H1 (cell line): ENCODE results near the gene POLRMT.

Experiments used
- GTF2F1 ChIP-seq: IDR thresholded peaks from 2 replicates; pipeline ENCODE4 v1.6.1; 2012; ENCODE audit warnings: low read depth, low read length, improper control_type of control experiment, borderline replicate concordance
- RFX5 ChIP-seq: IDR thresholded peaks from 2 replicates; pipeline ENCODE4 v1.6.1; 2011; ENCODE audit warnings: low read depth, low read length, improper control_type of control experiment, borderline replicate concordance
- SIN3A ChIP-seq, 2 experiments: IDR thresholded peaks in 1 of 2; conservative IDR thresholded peaks in 1 of 2; 2 replicates each; pipeline ENCODE4 v1.6.1; 2011 to 2012; ENCODE audit warnings: low read length in 2 of 2, improper control_type of control experiment in 1 of 2, low read depth in 1 of 2, mild to moderate bottlenecking in 1 of 2
- SIRT6 ChIP-seq: IDR thresholded peaks from one replicate; pipeline ENCODE4 v1.7.1; 2012; ENCODE audit warnings: low read length, inconsistent platforms
- TEAD4 ChIP-seq: IDR thresholded peaks from 2 replicates; pipeline ENCODE4 v1.6.1; 2012; ENCODE audit warnings: low read depth, low read length, inconsistent platforms, mixed read lengths
- ZNF274 ChIP-seq: IDR thresholded peaks from 2 replicates; pipeline ENCODE4 v1.7.0; 2012; ENCODE audit warnings: low read length, borderline replicate concordance; ENCODE audit errors: extremely low read depth
- TF ChIP-seq, protein P1 (sequence below), 3 experiments: IDR thresholded peaks; 1 replicate in 2 of 3; 2 replicates in 1 of 3; pipeline versions ENCODE4 v1.5.1 to v1.6.1; 2011; ENCODE audit warnings: low read length in 3 of 3, mild to moderate bottlenecking in 3 of 3, inconsistent platforms in 2 of 3, low read depth in 1 of 3, moderate library complexity in 1 of 3; ENCODE audit not compliant: insufficient read depth in 1 of 3; ENCODE audit errors: control extremely low read depth in 1 of 3
- TF ChIP-seq, protein P2 (sequence below): IDR thresholded peaks from 2 replicates; pipeline ENCODE4 v1.6.1; 2011; ENCODE audit warnings: low read depth, mild to moderate bottlenecking, low read length; ENCODE audit not compliant: insufficient read depth
- TF ChIP-seq, protein P3 (sequence below): IDR thresholded peaks from 2 replicates; pipeline ENCODE4 v1.6.1; 2012; ENCODE audit warnings: low read length, inconsistent platforms

DNA sequence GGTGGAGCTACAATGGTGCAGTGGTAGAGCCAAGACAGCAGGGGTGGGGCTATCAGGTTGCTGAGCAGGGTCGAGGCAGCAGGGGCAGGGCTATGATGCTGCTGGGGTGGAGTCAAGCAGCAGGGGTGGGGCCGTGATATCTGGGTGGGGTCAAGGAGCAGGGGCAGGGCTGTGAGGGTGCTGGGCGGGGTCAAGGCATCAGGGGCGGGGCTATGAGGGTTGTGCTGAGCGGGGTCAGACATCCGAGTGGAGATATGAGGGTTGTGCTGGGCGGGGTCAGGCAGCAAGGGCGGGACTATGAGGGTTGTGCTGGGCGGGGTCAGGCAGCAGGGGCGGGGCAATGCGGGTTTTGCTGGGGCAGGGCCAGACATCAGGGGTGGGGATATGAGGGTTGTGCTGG is 29.0 kb downstream of the POLRMT start:
- TF ChIP-seq, protein P1, sequence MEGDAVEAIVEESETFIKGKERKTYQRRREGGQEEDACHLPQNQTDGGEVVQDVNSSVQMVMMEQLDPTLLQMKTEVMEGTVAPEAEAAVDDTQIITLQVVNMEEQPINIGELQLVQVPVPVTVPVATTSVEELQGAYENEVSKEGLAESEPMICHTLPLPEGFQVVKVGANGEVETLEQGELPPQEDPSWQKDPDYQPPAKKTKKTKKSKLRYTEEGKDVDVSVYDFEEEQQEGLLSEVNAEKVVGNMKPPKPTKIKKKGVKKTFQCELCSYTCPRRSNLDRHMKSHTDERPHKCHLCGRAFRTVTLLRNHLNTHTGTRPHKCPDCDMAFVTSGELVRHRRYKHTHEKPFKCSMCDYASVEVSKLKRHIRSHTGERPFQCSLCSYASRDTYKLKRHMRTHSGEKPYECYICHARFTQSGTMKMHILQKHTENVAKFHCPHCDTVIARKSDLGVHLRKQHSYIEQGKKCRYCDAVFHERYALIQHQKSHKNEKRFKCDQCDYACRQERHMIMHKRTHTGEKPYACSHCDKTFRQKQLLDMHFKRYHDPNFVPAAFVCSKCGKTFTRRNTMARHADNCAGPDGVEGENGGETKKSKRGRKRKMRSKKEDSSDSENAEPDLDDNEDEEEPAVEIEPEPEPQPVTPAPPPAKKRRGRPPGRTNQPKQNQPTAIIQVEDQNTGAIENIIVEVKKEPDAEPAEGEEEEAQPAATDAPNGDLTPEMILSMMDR (IDR thresholded peaks at IDR 0.05; ENCODE audit: control extremely low read depth in 1 of 3, insufficient read depth in 1 of 3, low read depth in 1 of 3, low read length in 3 of 3), result no peak
- TF ChIP-seq, protein P2, sequence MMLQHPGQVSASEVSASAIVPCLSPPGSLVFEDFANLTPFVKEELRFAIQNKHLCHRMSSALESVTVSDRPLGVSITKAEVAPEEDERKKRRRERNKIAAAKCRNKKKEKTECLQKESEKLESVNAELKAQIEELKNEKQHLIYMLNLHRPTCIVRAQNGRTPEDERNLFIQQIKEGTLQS, result no peak
- TF ChIP-seq GTF2F1 (no peak), TEAD4 (no peak), RFX5 (no peak), SIRT6 (no peak), SIN3A (conservative IDR thresholded peaks at IDR 0.05 in 1 of 2, IDR thresholded peaks at IDR 0.05 in 1 of 2; ENCODE audit: low read depth in 1 of 2, low read length in 2 of 2) (no peak), ZNF274 (no peak)
- TF ChIP-seq, protein P3, sequence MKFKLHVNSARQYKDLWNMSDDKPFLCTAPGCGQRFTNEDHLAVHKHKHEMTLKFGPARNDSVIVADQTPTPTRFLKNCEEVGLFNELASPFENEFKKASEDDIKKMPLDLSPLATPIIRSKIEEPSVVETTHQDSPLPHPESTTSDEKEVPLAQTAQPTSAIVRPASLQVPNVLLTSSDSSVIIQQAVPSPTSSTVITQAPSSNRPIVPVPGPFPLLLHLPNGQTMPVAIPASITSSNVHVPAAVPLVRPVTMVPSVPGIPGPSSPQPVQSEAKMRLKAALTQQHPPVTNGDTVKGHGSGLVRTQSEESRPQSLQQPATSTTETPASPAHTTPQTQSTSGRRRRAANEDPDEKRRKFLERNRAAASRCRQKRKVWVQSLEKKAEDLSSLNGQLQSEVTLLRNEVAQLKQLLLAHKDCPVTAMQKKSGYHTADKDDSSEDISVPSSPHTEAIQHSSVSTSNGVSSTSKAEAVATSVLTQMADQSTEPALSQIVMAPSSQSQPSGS, result no peak
